ENCODE data around the gene ITIH3.

DNA sequence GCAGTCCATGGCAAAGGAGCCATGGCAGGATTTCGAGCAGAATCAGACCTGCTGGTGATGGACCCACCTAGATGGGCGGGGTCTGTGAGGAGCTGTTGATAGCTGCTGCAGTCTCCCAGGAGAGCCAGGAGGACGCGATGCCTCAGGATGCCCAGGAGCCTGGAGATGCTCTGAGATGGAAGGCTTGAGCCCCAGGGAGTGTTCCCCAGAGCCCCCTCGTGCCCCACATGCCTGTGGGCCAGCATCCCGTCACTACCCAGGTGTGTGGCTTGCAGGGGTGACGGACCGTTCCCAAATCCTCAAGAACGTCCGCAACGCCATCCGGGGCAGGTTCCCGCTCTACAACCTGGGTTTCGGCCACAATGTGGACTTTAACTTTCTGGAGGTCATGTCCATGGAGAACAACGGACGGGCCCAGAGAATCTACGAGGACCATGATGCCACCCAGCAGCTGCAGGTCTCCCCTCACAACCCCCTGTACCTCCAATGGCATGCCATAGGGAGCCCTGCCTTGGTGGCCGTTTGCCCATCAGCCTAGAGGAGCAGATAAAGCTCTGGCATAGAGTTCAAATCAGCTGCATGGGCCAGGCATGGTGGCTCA, 10.5 kb upstream of the ITIH3 start:
- TF ChIP-seq, protein P1, sequence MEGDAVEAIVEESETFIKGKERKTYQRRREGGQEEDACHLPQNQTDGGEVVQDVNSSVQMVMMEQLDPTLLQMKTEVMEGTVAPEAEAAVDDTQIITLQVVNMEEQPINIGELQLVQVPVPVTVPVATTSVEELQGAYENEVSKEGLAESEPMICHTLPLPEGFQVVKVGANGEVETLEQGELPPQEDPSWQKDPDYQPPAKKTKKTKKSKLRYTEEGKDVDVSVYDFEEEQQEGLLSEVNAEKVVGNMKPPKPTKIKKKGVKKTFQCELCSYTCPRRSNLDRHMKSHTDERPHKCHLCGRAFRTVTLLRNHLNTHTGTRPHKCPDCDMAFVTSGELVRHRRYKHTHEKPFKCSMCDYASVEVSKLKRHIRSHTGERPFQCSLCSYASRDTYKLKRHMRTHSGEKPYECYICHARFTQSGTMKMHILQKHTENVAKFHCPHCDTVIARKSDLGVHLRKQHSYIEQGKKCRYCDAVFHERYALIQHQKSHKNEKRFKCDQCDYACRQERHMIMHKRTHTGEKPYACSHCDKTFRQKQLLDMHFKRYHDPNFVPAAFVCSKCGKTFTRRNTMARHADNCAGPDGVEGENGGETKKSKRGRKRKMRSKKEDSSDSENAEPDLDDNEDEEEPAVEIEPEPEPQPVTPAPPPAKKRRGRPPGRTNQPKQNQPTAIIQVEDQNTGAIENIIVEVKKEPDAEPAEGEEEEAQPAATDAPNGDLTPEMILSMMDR (IDR thresholded peaks at IDR 0.05; ENCODE audit: low read depth, low read length, poor library complexity, severe bottlenecking), result no peak
- TF ChIP-seq EZH2phosphoT487 (IDR thresholded peaks at IDR 0.05; ENCODE audit: borderline replicate concordance, low read length), result no peak

Measured in DOHH2 (cell line).